ENCODE measurements around the gene RAB3IP.
"Not testable (repeated sequence)": the region's sequence is repeated elsewhere in the genome, so short reads cannot be mapped to it uniquely, and the experiment has no call there.

RAB3IP gene

DNA sequence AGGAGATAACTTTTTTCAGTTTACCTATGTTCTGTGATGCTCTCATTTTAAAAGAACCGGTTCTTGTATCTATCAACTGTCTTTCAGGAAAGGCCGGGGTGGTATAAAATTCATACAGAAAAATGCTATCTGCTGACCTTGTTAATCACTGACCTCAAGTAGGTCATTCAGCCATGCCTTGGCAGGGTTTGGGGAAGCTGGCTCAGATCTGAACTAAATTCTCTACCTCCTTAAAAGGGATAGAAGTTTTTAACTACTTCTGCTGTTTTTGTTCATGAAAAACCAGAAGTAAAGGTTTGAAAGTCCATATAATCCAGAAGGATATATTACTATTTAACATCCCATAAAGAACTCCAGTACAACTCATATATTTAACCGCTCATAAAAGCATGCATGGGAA lies 96.4 kb downstream of the RAB3IP start:
- no peak for DNase-seq (ENCODE audit: low spot score)

DNA sequence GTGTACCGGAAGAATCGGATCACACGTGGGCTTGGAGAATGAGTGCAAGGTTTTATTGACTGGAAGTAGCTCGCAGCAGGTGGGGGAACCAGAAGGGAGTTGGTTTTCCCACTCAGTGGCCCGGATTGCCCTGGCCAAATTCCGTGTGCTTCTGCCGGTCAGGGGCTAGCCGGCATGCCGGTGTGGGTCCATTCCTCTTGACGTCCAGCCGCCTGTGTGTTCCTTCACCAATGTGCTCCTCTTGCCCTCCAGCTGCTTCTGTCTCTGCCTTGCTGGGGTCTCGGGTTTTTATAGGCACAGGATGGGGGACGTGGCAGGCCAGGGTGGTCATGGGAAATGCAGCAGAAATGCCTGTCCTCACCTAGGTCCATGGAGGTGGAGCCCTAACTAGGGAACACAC lies 97.4 kb downstream of the RAB3IP start:
- no peak for DNase-seq (ENCODE audit: low spot score)

DNA sequence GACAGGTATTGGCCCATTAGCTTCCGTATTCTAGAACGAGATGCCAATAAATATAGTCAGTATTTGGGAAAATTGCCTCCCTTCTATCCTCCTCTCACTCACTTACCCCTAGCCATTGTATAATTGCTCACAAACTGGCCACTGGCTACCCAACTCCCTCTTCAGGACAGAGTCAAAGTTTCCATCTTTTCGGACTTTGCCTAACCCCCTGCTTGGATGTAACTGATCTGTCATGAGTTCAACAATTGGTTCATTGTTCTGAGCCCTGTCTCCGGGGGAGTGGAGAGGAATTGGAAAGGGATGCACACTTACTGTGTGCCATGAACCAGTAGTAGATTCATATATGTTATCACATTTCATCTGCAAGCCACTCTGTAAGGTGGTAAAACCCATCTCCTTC lies 98.5 kb downstream of the RAB3IP start:
- no peak for DNase-seq (ENCODE audit: low spot score)

DNA sequence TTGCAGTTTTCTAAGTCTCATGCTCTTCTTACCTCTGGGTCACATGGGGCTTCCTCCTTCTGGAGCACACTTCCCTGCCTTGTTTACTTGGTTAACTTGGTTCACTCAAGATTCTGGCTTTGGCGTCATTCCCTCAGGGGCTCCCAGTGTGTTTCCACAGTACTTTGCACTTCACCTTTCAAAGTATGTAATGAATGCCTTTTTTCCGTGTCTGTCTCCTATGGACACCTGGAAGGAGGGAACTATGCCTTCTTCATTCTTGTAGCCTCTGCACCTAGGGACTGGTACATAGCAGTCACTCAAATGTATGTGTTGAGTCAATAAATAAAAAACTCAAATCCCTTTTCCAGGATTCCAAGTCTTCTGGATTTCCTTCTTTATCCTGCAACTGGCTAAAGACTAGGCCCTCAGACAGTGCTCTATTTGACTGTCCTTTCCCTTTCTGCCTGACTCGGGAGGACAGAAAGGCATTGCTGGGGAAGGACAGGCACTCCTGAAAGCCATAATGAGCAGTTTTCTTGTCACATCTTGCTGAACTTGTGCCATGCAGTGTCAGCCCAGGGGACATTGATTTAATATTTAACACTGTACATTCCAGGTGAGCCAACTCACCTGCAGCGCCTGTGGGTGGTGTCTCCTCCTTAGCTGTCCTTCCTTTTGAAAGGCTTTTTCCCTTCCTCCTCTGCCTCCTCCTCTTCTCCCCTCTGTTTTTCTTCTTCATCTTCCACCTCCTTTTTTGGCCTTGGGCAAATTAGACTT lies 99.2 kb downstream of the RAB3IP start:
- no peak for DNase-seq (ENCODE audit: low spot score)

DNA sequence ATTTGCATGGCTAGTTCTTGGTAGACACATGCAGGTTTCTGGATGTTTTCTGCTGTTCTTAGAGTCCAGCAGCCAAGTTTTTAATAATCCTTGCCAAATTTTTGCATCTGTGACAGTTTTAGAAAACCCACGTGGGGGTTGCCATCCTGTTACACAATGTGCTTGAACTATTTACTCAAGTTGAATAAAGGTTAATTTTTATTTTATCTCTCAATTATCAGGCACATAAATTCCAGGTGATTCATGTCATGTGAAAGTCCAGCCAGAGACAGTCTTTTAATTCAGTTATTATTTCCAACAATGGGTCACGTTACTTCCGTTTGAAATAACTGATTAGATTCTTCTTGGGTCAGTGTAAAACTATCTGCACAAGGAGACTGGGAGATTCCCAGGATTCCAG lies 102.1 kb downstream of the RAB3IP start:
- no peak for DNase-seq (ENCODE audit: low spot score)

DNA sequence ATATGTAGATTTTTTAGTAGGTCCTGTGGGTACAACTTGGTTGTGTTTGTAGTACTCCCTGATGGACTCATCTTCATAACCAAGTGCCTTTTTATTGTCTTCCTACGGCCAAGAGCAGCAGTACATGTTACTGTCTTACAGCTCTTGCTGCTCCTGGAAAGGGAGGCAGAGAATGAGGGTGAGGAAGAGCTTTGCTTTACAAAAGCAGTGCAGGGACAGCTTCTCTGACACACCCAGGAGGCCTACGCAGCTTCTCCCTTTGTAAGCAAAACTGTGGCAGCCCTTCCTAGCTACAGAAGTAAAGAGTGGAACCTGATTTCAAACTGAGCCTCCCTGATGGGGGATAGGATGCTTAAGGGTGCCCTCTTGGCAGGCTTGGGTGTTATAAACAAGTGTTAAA lies 104.9 kb downstream of the RAB3IP start:
- DNase-seq (ENCODE audit: low spot score): no peak

DNA sequence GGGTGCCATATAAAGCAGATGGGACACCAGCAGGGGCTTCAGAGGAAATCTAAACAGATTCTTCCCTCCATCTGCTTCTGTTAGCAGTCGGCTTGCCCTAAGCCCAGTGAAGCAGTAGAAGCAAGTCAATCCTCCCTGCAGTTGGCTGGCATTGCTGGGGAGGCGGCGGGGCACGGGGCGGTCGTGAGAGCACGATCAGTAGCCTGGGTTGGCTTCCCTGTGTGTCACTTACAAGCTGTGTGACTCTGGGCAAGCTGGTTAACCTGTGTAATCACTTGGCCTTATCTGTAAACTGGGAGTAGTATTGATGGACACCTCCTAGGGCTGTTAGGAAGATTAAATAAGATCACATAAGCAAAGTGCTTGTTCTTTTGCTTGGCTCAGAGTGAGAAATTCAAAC lies 105.8 kb downstream of the RAB3IP start:
- DNase-seq (ENCODE audit: low spot score): no peak

DNA sequence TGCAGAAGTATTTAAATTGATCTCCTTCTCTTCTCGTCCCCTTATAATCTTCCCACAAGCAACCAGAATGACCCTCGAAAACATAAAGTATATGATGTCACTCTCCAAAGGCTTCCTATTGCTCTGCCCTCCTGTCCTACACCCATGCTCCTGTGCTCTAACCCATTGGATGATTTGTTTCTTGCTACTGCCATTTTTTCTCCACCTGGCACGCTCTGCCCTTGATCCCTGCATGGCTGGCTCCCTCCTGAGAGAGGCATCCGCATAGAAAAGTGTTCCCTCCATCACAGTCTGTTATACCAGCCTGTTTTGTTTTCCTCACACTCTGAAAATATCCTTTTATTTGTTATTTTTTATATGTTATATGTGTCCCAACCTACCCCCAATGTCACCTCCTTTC lies 106.2 kb downstream of the RAB3IP start:
- DNase-seq (ENCODE audit: low spot score): no peak

DNA sequence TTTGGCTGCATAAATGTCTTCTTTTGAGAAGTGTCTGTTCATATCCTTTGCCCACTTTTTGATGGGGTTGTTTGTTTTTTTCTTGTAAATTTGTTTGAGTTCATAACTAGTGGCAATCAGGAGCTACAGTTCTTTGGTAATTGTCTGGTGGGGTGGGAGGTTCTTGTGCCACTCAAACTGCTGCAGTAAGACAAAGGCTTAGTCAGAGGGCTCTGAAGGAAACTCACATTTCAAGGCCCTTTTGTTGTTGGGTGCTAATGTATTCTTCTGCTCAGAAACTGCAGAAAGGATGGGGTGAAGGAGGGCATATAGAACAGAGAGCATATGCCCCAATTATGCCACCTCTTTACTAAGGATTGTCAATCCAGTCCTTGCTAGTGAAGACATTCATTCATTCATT lies 108.3 kb downstream of the RAB3IP start:
- DNase-seq (ENCODE audit: low spot score): no peak

DNA sequence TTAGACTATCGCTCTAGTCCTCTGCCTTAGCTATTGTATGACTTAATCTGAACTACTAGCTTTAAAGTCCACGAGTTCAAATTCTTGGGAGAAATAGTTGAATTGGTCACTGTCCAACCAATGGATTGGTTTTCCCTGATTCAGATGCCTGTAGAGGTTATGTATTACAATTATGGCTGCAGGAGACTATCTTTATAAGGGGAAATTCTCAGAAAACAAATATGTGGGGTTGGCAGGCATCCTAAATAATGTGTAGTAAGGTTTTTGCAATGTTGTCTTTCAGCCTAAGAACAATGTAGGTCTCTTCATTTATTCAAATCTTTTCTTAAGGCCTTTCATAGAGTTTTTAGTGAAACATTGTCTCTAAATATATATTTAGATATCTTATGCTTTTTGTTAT lies 113.3 kb downstream of the RAB3IP start:
- no peak for DNase-seq (ENCODE audit: low spot score)

DNA sequence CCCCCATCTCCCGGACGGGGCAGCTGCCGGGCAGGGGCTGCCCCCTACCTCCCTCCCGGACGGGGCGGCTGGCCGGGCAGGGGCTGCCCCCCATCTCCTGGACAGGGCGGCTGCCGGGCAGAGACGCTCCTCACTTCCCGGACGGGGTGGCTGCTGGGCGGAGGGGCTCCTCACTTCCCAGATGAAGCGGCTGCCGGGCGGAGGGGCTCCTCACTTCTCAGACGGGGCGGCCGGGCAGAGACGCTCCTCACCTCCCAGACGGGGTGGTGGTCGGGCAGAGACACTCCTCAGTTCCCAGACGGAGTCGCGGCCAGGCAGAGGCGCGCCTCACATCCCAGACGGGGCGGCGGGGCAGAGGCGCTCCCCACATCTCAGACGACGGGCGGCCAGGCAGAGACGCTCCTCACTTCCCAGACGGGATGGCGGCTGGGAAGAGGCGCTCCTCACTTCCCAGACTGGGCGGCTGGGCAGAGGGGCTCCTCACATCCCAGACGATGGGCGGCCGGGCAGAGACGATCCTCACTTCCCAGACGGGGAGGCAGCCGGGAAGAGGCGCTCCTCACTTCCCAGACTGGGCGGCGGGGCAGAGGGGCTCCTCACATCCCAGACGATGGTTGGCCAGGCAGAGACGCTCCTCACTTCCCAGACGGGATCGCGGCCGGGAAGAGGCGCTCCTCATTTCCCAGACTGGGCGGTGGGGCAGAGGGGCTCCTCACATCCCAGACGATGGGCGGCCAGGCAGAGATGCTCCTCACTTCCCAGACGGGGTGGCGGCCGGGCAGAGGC lies 114.7 kb downstream of the RAB3IP start:
- not testable (repeated sequence) for DNase-seq (ENCODE audit: low spot score)

DNA sequence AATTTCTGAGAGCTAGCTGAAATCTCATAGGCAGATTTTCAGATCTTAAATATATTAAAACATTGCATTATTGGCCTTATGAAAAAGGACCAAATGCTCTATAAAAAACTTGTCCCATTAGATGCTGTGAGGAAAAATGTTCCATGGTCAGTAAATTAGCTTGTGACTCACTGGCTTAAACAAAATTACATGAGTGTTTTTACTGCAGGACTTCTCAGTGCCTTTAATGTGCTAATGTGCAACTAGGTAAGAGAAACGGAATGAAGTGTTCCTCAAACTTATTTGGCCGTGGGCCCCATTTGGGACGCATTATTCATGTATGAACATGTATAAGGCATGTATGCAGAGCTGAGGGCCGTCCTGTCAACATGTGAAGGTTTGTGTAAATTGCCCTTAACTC lies 128.0 kb downstream of the RAB3IP start:
- DNase-seq (ENCODE audit: low spot score): no peak

DNA sequence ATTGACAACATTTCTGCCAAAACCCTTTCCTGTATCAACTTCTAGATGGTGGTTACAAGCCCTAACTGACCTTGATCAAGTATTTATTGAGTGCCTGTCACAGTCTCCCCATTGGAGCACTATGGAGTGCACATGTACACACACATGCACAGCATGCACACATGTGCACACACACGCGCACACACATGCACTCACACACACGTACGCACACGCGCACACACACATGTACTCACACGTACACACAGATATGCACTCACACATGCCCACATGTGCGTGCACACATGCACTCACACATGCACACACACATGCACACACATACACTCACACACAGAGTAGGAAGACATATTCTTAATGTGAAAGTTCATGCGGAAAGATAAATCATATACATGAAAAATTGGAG lies 130.0 kb downstream of the RAB3IP start:
- DNase-seq (ENCODE audit: low spot score): no peak

DNA sequence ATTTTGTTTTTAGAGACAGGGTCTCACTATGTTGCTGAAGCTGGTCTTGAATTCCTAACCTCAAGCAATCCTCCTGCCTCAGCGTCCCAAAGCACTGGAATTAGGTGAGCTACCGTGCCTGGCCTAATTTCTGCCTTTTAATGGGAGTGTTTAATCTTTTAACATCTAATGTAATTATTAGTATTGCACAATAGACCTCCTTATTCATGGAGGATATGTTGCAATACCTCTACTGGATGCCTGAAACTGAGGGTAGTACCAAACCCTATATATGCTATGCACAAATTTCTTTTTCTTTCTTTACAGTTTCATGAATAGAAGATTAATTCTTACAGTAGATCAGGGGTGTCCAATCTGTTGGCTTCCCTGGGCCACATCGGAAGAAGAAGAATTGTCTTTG lies 134.1 kb downstream of the RAB3IP start:
- DNase-seq (ENCODE audit: low spot score): no peak

Measured in hepatic stellate cell (primary cell).